ENCODE measurements around the gene ZNF430. TPM values are rescaled to one million over a fixed set of nuclear protein-coding genes. Genes with fewer than 3 reads are reported as not detected.

ZNF430 gene
- total RNA-seq, 1 donor from 2014 or later = 13.6 TPM

- Histone ChIP-seq H3K27ac (ENCODE audit: low read depth, low read length) (no peak overlapping the region), H3K4me1 (ENCODE audit: control insufficient read depth in 3 of 3, insufficient read depth in 3 of 3, low read length in 3 of 3) (no peaks in the 10 kb centered on the region), H3K4me3 (ENCODE audit: low read length in 3 of 3) (no peak overlapping the region), H3K9ac (ENCODE audit: low read depth in 1 of 3, low read length in 3 of 3) (no peak overlapping the region), H3K27me3 (ENCODE audit: control insufficient read depth in 3 of 3, insufficient read depth in 3 of 3, low read length in 3 of 3) (no peaks in the 10 kb centered on the region), H3K9me3 (ENCODE audit: control insufficient read depth in 3 of 3, low read length in 3 of 3) (peaks cover 0 to 2% (median 0%) of the 10 kb centered on the region in 3 donors), H3K36me3 (ENCODE audit: control insufficient read depth in 3 of 3, insufficient read depth in 3 of 3, low read length in 3 of 3) (peaks cover 7 to 11% (median 8%) of the 10 kb centered on the region in 3 donors)
Measured at GRCh38 chr19:21052902-21053301, 32.4 kb downstream of the ZNF430 start.

- H3K9ac ChIP-seq (ENCODE audit: low read depth in 1 of 3, low read length in 3 of 3) = no peak overlapping the region
- H3K36me3 ChIP-seq (ENCODE audit: control insufficient read depth in 3 of 3, insufficient read depth in 3 of 3, low read length in 3 of 3) = peaks cover 3 to 11% (median 7%) of the 10 kb centered on the region in 3 donors
- no peaks in the 10 kb centered on the region for H3K27me3 ChIP-seq (ENCODE audit: control insufficient read depth in 3 of 3, insufficient read depth in 3 of 3, low read length in 3 of 3)
- H3K9me3 ChIP-seq (ENCODE audit: control insufficient read depth in 3 of 3, low read length in 3 of 3) = peaks cover 0 to 2% (median 0%) of the 10 kb centered on the region in 3 donors
- H3K27ac ChIP-seq (ENCODE audit: low read depth, low read length) = no peak overlapping the region
- no peaks in the 10 kb centered on the region for H3K4me1 ChIP-seq (ENCODE audit: control insufficient read depth in 3 of 3, insufficient read depth in 3 of 3, low read length in 3 of 3)
- H3K4me3 ChIP-seq (ENCODE audit: low read length in 3 of 3) = no peak overlapping the region
Measured at GRCh38 chr19:21065336-21065735, 44.9 kb downstream of the ZNF430 start.

- H3K9ac ChIP-seq (ENCODE audit: low read depth in 1 of 3, low read length in 3 of 3) = peak within 1 kb of the TSS; percentile 79 to 93 (median 81)
- peak within 1 kb of the TSS; percentile 87 to 94 (median 90) for H3K4me3 ChIP-seq (ENCODE audit: low read length in 3 of 3)
- H3K9me3 ChIP-seq (ENCODE audit: control insufficient read depth in 3 of 3, low read length in 3 of 3) = no peaks in the 10 kb centered on the region
- no peaks in the 10 kb centered on the region for H3K4me1 ChIP-seq (ENCODE audit: control insufficient read depth in 3 of 3, insufficient read depth in 3 of 3, low read length in 3 of 3)
- no peaks in the 10 kb centered on the region for H3K36me3 ChIP-seq (ENCODE audit: control insufficient read depth in 3 of 3, insufficient read depth in 3 of 3, low read length in 3 of 3)
- peak within 1 kb of the TSS; percentile 40 for H3K27ac ChIP-seq (ENCODE audit: low read depth, low read length)
- no peaks in the 10 kb centered on the region for H3K27me3 ChIP-seq (ENCODE audit: control insufficient read depth in 3 of 3, insufficient read depth in 3 of 3, low read length in 3 of 3)
Measured at GRCh38 chr19:21082011-21082975, 61.8 kb downstream of the ZNF430 start, which contains the start of gene ZNF714. TSS of gene ZNF714 (plus strand) at chr19:21082203. CDS start at chr19:21098269, 16,066 bp downstream.

- Histone ChIP-seq H3K4me1 (ENCODE audit: control insufficient read depth in 3 of 3, insufficient read depth in 3 of 3, low read length in 3 of 3) (no peaks in the 10 kb centered on the region), H3K9me3 (ENCODE audit: control insufficient read depth in 3 of 3, low read length in 3 of 3) (no peaks in the 10 kb centered on the region), H3K4me3 (ENCODE audit: low read length in 3 of 3) (no peak overlapping the region), H3K9ac (ENCODE audit: low read depth in 1 of 3, low read length in 3 of 3) (no peak overlapping the region), H3K36me3 (ENCODE audit: control insufficient read depth in 3 of 3, insufficient read depth in 3 of 3, low read length in 3 of 3) (no peaks in the 10 kb centered on the region), H3K27me3 (ENCODE audit: control insufficient read depth in 3 of 3, insufficient read depth in 3 of 3, low read length in 3 of 3) (no peaks in the 10 kb centered on the region), H3K27ac (ENCODE audit: low read depth, low read length) (no peak overlapping the region)
Measured at GRCh38 chr19:21084343-21084742, 63.9 kb downstream of the ZNF430 start.

- no peak overlapping the region for H3K9ac ChIP-seq (ENCODE audit: low read depth in 1 of 3, low read length in 3 of 3)
- no peak overlapping the region for H3K27ac ChIP-seq (ENCODE audit: low read depth, low read length)
- H3K4me1 ChIP-seq (ENCODE audit: control insufficient read depth in 3 of 3, insufficient read depth in 3 of 3, low read length in 3 of 3) = no peaks in the 10 kb centered on the region
- no peak overlapping the region for H3K4me3 ChIP-seq (ENCODE audit: low read length in 3 of 3)
- H3K36me3 ChIP-seq (ENCODE audit: control insufficient read depth in 3 of 3, insufficient read depth in 3 of 3, low read length in 3 of 3) = no peaks in the 10 kb centered on the region
- H3K9me3 ChIP-seq (ENCODE audit: control insufficient read depth in 3 of 3, low read length in 3 of 3) = no peaks in the 10 kb centered on the region
- no peaks in the 10 kb centered on the region for H3K27me3 ChIP-seq (ENCODE audit: control insufficient read depth in 3 of 3, insufficient read depth in 3 of 3, low read length in 3 of 3)
Measured at GRCh38 chr19:21087871-21088270, 67.4 kb downstream of the ZNF430 start.

- Histone ChIP-seq H3K9ac (ENCODE audit: low read depth in 1 of 3, low read length in 3 of 3) (no peak overlapping the region), H3K27me3 (ENCODE audit: control insufficient read depth in 3 of 3, insufficient read depth in 3 of 3, low read length in 3 of 3) (no peaks in the 10 kb centered on the region), H3K36me3 (ENCODE audit: control insufficient read depth in 3 of 3, insufficient read depth in 3 of 3, low read length in 3 of 3) (no peaks in the 10 kb centered on the region), H3K9me3 (ENCODE audit: control insufficient read depth in 3 of 3, low read length in 3 of 3) (no peaks in the 10 kb centered on the region), H3K4me3 (ENCODE audit: low read length in 3 of 3) (no peak overlapping the region), H3K4me1 (ENCODE audit: control insufficient read depth in 3 of 3, insufficient read depth in 3 of 3, low read length in 3 of 3) (no peaks in the 10 kb centered on the region), H3K27ac (ENCODE audit: low read depth, low read length) (no peak overlapping the region)
Measured at GRCh38 chr19:21092109-21092508, 71.7 kb downstream of the ZNF430 start.

GRCh38 chr19:21094347-21095025, 74.0 kb downstream of the ZNF430 start:
- no peaks in the 10 kb centered on the region for H3K4me1 ChIP-seq (ENCODE audit: control insufficient read depth in 3 of 3, insufficient read depth in 3 of 3, low read length in 3 of 3)
- no peaks in the 10 kb centered on the region for H3K36me3 ChIP-seq (ENCODE audit: control insufficient read depth in 3 of 3, insufficient read depth in 3 of 3, low read length in 3 of 3)
- no peak overlapping the region for H3K27ac ChIP-seq (ENCODE audit: low read depth, low read length)
- no peaks in the 10 kb centered on the region for H3K27me3 ChIP-seq (ENCODE audit: control insufficient read depth in 3 of 3, insufficient read depth in 3 of 3, low read length in 3 of 3)
- H3K9me3 ChIP-seq (ENCODE audit: control insufficient read depth in 3 of 3, low read length in 3 of 3) = no peaks in the 10 kb centered on the region
- H3K4me3 ChIP-seq (ENCODE audit: low read length in 3 of 3) = no peak overlapping the region
- no peak overlapping the region for H3K9ac ChIP-seq (ENCODE audit: low read depth in 1 of 3, low read length in 3 of 3)

- Histone ChIP-seq H3K36me3 (ENCODE audit: control insufficient read depth in 3 of 3, insufficient read depth in 3 of 3, low read length in 3 of 3) (no peaks in the 10 kb centered on the region), H3K27ac (ENCODE audit: low read depth, low read length) (no peak overlapping the region), H3K4me3 (ENCODE audit: low read length in 3 of 3) (no peak overlapping the region), H3K9me3 (ENCODE audit: control insufficient read depth in 3 of 3, low read length in 3 of 3) (no peaks in the 10 kb centered on the region), H3K9ac (ENCODE audit: low read depth in 1 of 3, low read length in 3 of 3) (no peak overlapping the region), H3K4me1 (ENCODE audit: control insufficient read depth in 3 of 3, insufficient read depth in 3 of 3, low read length in 3 of 3) (no peaks in the 10 kb centered on the region), H3K27me3 (ENCODE audit: control insufficient read depth in 3 of 3, insufficient read depth in 3 of 3, low read length in 3 of 3) (no peaks in the 10 kb centered on the region)
Measured at GRCh38 chr19:21098291-21098690, 77.8 kb downstream of the ZNF430 start.

- no peak overlapping the region for H3K4me3 ChIP-seq (ENCODE audit: low read length in 3 of 3)
- H3K36me3 ChIP-seq (ENCODE audit: control insufficient read depth in 3 of 3, insufficient read depth in 3 of 3, low read length in 3 of 3) = no peaks in the 10 kb centered on the region
Measured at GRCh38 chr19:21101521-21102242, 81.2 kb downstream of the ZNF430 start.

More at GRCh38 chr19:21101521-21102242, 81.2 kb downstream of the ZNF430 start:
- Histone ChIP-seq H3K9me3 (ENCODE audit: control insufficient read depth in 3 of 3, low read length in 3 of 3) (no peaks in the 10 kb centered on the region), H3K27ac (ENCODE audit: low read depth, low read length) (no peak overlapping the region), H3K4me1 (ENCODE audit: control insufficient read depth in 3 of 3, insufficient read depth in 3 of 3, low read length in 3 of 3) (no peaks in the 10 kb centered on the region), H3K27me3 (ENCODE audit: control insufficient read depth in 3 of 3, insufficient read depth in 3 of 3, low read length in 3 of 3) (no peaks in the 10 kb centered on the region), H3K9ac (ENCODE audit: low read depth in 1 of 3, low read length in 3 of 3) (no peak overlapping the region)
